ENCODE results near the gene INPP5D. TPM values are rescaled to one million over a fixed set of nuclear protein-coding genes. Genes with fewer than 3 reads are reported as not detected.

INPP5D gene
- total and polyA plus RNA-seq, 2 of the 13 experiments (the other 11 are each of a cell fraction or from before 2014, with no cell fraction given): 16.7 to 18.0 TPM

GRCh38 chr2:233251306-233252116 is 191.4 kb downstream of the INPP5D start, which contains the start of gene ATG16L1 (continued):
- TF ChIP-seq ZFY (CRISPR knock-in tag; IDR thresholded peaks at IDR 0.05): peak; percentile 89
- TF ChIP-seq ZNF24 (IDR thresholded peaks at IDR 0.05): peak; percentile 76; the same call in 1 of the 2 replicates
- peak; percentile 96 for TF ChIP-seq ZFP90 (CRISPR knock-in tag; IDR thresholded peaks at IDR 0.05; ENCODE audit: borderline replicate concordance)
- no peak for TF ChIP-seq DBP (CRISPR knock-in tag; IDR thresholded peaks at IDR 0.05; ENCODE audit: not compliant biosample characterization)
- peak; percentile 95; the same call in 1 of the 2 replicates for TF ChIP-seq ZFP1 (CRISPR knock-in tag; IDR thresholded peaks at IDR 0.05)
- TF ChIP-seq PITX1 (CRISPR knock-in tag; IDR thresholded peaks at IDR 0.05): peak; percentile 76
- TF ChIP-seq BRD4 (CRISPR knock-in tag; IDR thresholded peaks at IDR 0.05): no peak
- TF ChIP-seq ZNF282 (IDR thresholded peaks at IDR 0.05; ENCODE audit: partially characterized antibody): no peak
- peak; percentile 23; the same call in 1 of the 2 replicates for TF ChIP-seq ZNF232 (CRISPR knock-in tag; IDR thresholded peaks at IDR 0.05; ENCODE audit: borderline replicate concordance)
- peak; percentile 17; the same call in 1 of the 2 replicates for TF ChIP-seq ZNF251 (CRISPR knock-in tag; IDR thresholded peaks at IDR 0.05)
- peak; percentile 96 for TF ChIP-seq SMAD3 (CRISPR knock-in tag; IDR thresholded peaks at IDR 0.05)
- TF ChIP-seq ZNF326 (CRISPR knock-in tag; IDR thresholded peaks at IDR 0.05; ENCODE audit: borderline replicate concordance): no peak
- no peak for TF ChIP-seq GPBP1L1 (CRISPR knock-in tag; IDR thresholded peaks at IDR 0.05)
- TF ChIP-seq ZNF552 (CRISPR knock-in tag; IDR thresholded peaks at IDR 0.05; ENCODE audit: borderline replicate concordance): peak; percentile 87
- peak; percentile 63; the same call in 1 of the 2 replicates for TF ChIP-seq ZNF800 (CRISPR knock-in tag; IDR thresholded peaks at IDR 0.05)
- TF ChIP-seq CREB3 (CRISPR knock-in tag; IDR thresholded peaks at IDR 0.05): peak; percentile 61; the same call in 1 of the 2 replicates
- no peak for TF ChIP-seq GZF1 (CRISPR knock-in tag; IDR thresholded peaks at IDR 0.05)
- peak; percentile 92 for TF ChIP-seq ZNF331 (CRISPR knock-in tag; IDR thresholded peaks at IDR 0.05)
- TF ChIP-seq CBX2 (IDR thresholded peaks at IDR 0.05; ENCODE audit: low read depth, low read length): no peak
- TF ChIP-seq CBX2 (CRISPR knock-in tag; IDR thresholded peaks at IDR 0.05; ENCODE audit: low read depth): 0 out of 2 replicates have a peak, but pooled peaks have one; percentile 62
- TF ChIP-seq RFXAP (CRISPR knock-in tag; IDR thresholded peaks at IDR 0.05; ENCODE audit: borderline replicate concordance): peak; percentile 75; the same call in 1 of the 2 replicates
- TF ChIP-seq MIXL1 (CRISPR knock-in tag; IDR thresholded peaks at IDR 0.05): peak; percentile 50; the same call in 1 of the 2 replicates
- no peak for TF ChIP-seq ZBTB37 (CRISPR knock-in tag; IDR thresholded peaks at IDR 0.05)
- no peak for TF ChIP-seq JDP2 (CRISPR knock-in tag; IDR thresholded peaks at IDR 0.05; ENCODE audit: borderline replicate concordance)
- peak; percentile 87 for TF ChIP-seq ZNF124 (CRISPR knock-in tag; IDR thresholded peaks at IDR 0.05)
